ENCODE data around the gene SLC7A7. TPM values are rescaled to one million over a fixed set of nuclear protein-coding genes. Genes with fewer than 3 reads are reported as not detected.

Gene SLC7A7
- total RNA-seq, 1 donor from 2014 or later = 7.4 TPM

- Histone ChIP-seq H3K4me3 (no peak overlapping the region), H3K9me3 (no peaks in the 10 kb centered on the region), H3K27ac (peak overlapping the region; percentile 96), H3K36me3 (peaks cover 6 to 53% of the 10 kb centered on the region in 2 donors), H3K27me3 (no peaks in the 10 kb centered on the region), H3K4me1 (peaks cover 100% of the 10 kb centered on the region)
- TF ChIP-seq POLR2AphosphoS5 (IDR thresholded peaks at IDR 0.05; ENCODE audit: insufficient read depth in 1 of 2, low read depth in 1 of 2) (no peak), CTCF (IDR thresholded peaks at IDR 0.05) (no peak), POLR2A (IDR thresholded peaks at IDR 0.05) (no peak)
- DNase-seq (ENCODE audit: extremely low spot score in 2 of 2) = no peak
- intact Hi-C loops (cut with DNase I) = no loop called here
Observed at GRCh38 chr14:22846811-22847307, 31.6 kb upstream of the SLC7A7 start.

- no peak for TF ChIP-seq POLR2A (IDR thresholded peaks at IDR 0.05)
- no peak for TF ChIP-seq POLR2AphosphoS5 (IDR thresholded peaks at IDR 0.05; ENCODE audit: insufficient read depth in 1 of 2, low read depth in 1 of 2)
- TF ChIP-seq CTCF (IDR thresholded peaks at IDR 0.05) = no peak
- intact Hi-C loops (cut with DNase I) = no loop called here
- no peak overlapping the region for H3K4me3 ChIP-seq
- peak overlapping the region; percentile 96 for H3K27ac ChIP-seq
- peaks cover 100% of the 10 kb centered on the region for H3K4me1 ChIP-seq
- no peaks in the 10 kb centered on the region for H3K27me3 ChIP-seq
- H3K36me3 ChIP-seq = peaks cover 6 to 61% of the 10 kb centered on the region in 2 donors
- no peak for DNase-seq (ENCODE audit: extremely low spot score in 2 of 2)
- H3K9me3 ChIP-seq = no peaks in the 10 kb centered on the region
Observed at GRCh38 chr14:22845821-22846625, 30.8 kb upstream of the SLC7A7 start.

- Histone ChIP-seq H3K4me1 (peaks cover 100% of the 10 kb centered on the region), H3K27me3 (no peaks in the 10 kb centered on the region), H3K27ac (peak overlapping the region; percentile 96), H3K9me3 (no peaks in the 10 kb centered on the region), H3K4me3 (no peak overlapping the region), H3K36me3 (peaks cover 6 to 64% of the 10 kb centered on the region in 2 donors)
- intact Hi-C loops (cut with DNase I) = no loop called here
- no peak for DNase-seq (ENCODE audit: extremely low spot score in 2 of 2)
- no peak for TF ChIP-seq POLR2A (IDR thresholded peaks at IDR 0.05)
- no peak for TF ChIP-seq CTCF (IDR thresholded peaks at IDR 0.05)
- TF ChIP-seq POLR2AphosphoS5 (IDR thresholded peaks at IDR 0.05; ENCODE audit: insufficient read depth in 1 of 2, low read depth in 1 of 2) = no peak
Observed at GRCh38 chr14:22845103-22845394, 29.8 kb upstream of the SLC7A7 start.

GRCh38 chr14:22844221-22845102 lies 29.2 kb upstream of the SLC7A7 start:
- TF ChIP-seq CTCF (IDR thresholded peaks at IDR 0.05) (no peak), POLR2A (IDR thresholded peaks at IDR 0.05) (no peak), POLR2AphosphoS5 (IDR thresholded peaks at IDR 0.05; ENCODE audit: insufficient read depth in 1 of 2, low read depth in 1 of 2) (no peak)
- no peak for DNase-seq (ENCODE audit: extremely low spot score in 2 of 2)
- H3K27me3 ChIP-seq = no peaks in the 10 kb centered on the region
- H3K36me3 ChIP-seq = peaks cover 6 to 64% of the 10 kb centered on the region in 2 donors
- H3K4me3 ChIP-seq = no peak overlapping the region
- H3K27ac ChIP-seq = peak overlapping the region; percentile 96
- peaks cover 99% of the 10 kb centered on the region for H3K4me1 ChIP-seq
- H3K9me3 ChIP-seq = no peaks in the 10 kb centered on the region
- intact Hi-C loops (cut with DNase I) = no loop called here
